Posterior vena cava (tissue), 2 donors: ENCODE results near the gene HTR2C. TPM values are rescaled to one million over a fixed set of nuclear protein-coding genes. Genes with fewer than 3 reads are reported as not detected.
"Not testable (repeated sequence)": the region's sequence is repeated elsewhere in the genome, so short reads cannot be mapped to it uniquely, and the experiment has no call there.

Source experiments
- DNase-seq: peaks from one replicate; pipeline ENCODE4 v3.0.0-alpha.2; 2020; ENCODE audit warnings: low spot score
- intact Hi-C, 2 donors: fragments of 100-400 bp; cut with DNase I; formaldehyde crosslinking; loops; one replicate each; pipeline versions ENCODE4 v1.14.1 to v1.14.2; 2022 to 2023
- long read RNA-seq, 2 donors: library from polyadenylated mRNA; unstranded; transcript quantifications; one replicate each; pipeline ENCODE4 v2.0.0, GENCODE V29; 2020 to 2021
- total RNA-seq, 2 donors: library from RNA; stranded (reverse); fragmentation: NEBNext Ultra II Directional; extraction: Animal tissue kit (Norgen Biotek cat#: 25700); gene quantifications; one replicate each; pipeline ENCODE4 v1.2.1, GENCODE V29; 2021
- donor health status: DM: yes; HTN: yes; CAD: no.
- donor health status: DM: yes; HTN: yes; CAD: no.

HTR2C gene
- not detected for total RNA-seq
- long read RNA-seq, donor 1 = 0 reads
- long read RNA-seq, donor 2 = 0 reads

DNA sequence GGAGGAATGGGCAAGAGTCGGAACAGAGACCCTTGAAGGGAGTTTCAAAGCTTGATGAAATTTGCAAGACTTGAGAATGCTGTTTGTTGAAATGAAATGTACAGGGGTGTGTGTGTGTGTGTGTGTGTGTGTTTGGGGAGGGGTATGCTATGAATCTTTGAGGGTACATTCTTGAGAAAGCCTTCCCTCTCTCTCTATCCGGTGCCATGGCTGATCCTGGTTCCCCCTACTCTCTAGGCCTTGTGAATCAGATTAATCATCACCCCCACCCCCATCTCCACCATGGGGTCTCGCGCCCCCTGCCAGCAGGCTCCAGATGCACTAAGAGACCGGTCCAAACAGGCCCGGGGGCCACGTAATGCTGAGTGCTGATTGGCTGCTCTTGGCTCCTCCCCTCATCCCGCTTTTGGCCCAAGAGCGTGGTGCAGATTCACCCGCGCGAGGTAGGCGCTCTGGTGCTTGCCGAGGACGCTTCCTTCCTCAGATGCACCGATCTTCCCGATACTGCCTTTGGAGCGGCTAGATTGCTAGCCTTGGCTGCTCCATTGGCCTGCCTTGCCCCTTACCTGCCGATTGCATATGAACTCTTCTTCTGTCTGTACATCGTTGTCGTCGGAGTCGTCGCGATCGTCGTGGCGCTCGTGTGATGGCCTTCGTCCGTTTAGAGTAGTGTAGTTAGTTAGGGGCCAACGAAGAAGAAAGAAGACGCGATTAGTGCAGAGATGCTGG is at the start of gene HTR2C:
TSS of gene HTR2C (plus strand) at position 441 of the 729 bp plus-strand sequence. CDS start 142,851 bp downstream, outside the sequence.
- no peak for DNase-seq
- intact Hi-C loops = no loop called here

DNA sequence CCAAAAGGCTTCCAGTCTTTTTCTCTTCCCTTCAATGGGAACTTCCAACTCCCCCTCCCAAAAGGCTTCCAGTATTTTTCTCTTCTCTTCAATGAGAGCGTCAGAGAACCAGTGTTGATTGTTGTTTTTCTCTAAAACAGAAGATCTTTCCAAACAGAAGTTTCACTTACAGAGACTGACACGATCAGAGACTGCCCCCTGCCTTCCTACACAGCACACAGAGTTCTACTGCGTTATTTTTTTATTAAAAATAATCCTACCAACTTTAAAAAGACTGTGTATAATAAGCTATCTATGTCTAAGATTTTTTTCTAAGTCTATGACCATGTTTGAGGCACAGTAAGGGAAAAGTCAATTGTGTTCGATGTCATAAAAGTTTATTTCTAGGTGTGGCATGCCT is 3.5 kb upstream of the HTR2C start:
- DNase-seq = no peak
- intact Hi-C loops = no loop called here

DNA sequence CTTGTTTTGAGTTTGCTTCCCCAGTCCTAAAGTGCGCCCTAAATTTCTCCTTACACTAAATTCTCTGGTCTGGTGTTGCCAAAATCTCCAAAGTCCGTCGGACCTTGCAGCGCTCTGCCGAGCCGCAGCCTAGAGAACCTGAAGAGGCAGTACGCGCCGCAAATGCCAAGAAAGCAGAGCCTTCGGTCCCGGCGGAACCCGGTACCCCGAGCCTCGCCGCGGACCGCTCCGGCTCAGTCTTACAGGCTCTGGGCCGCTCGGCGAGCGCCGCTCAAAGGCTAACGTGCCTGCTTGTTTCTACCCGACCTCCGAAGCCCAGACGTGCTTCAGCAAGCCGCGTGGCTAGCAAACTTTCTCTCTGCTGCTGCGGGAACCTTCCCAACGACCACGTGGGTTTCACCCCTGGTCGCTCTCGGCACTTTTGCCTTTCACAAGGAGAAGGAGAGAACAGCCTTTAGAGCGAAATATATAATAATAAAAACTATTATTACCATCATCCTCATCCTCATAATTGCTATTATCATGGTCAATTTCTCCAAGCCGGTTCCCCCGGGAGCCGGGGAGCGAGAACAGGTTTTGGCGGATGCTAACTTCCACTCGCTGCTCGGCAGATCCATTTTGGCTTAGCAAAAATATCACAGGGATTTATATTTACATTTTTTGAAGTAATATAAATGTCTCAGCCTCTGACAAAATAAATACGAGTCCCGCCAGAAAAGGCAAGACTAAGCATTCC is 2.2 kb upstream of the HTR2C start:
- no peak for DNase-seq

DNA sequence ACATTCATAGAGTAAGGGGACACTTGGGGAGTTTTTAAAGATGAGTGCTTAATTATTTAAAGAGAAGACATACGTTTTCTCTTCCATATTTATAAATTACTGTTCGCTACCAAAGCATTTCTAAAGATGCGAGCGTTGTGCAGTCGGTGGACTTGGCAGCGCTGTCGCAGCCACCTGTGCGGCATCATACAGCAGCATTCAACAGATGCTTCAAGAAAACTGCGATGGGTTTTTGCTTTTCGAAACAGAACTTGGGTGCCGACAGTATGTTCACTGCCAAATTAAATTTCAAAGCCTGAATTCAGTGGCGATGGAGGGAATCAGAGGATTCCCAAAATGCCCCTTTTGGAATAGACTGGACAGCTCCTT is 1.6 kb upstream of the HTR2C start:
- DNase-seq = no peak
- intact Hi-C loops = no loop called here

More for the DNA sequence above, 2.2 kb upstream of the HTR2C start:
- intact Hi-C loops = no loop called here

DNA sequence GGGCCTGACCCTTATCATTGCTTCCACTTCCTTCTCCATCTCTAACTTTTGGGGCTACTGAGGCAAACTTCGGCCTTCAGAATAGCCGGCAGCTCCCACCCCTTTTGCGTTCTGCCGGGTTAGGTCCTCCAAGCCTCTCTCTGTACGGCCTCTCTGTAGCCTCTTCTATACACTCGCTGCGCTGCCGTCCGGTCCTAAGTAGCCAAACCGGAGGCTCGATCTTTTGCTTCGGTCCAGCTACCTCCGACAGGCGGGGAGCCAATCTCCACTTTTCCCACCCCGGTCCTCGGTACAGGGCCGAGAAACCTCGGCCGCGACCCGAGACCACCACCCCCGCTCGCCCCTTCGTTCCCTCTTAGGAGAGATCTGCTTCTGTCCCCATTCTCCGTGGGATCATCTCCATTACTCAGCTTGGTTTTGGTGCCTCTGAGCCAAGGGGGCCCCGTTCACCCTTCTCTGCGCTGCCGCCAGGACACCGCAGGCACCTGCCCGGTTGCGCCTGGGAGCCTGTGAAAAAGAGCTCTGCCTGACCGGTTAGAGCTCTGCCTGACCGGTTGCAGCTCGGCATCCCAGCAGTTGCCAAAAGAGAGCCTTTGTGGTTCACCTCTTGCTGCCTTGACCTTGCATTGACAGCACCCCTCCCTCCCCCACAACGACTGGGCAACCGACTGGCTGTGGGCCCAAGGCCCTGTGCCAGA is 1.0 kb upstream of the HTR2C start:
- intact Hi-C loops = no loop called here
- DNase-seq = no peak

DNA sequence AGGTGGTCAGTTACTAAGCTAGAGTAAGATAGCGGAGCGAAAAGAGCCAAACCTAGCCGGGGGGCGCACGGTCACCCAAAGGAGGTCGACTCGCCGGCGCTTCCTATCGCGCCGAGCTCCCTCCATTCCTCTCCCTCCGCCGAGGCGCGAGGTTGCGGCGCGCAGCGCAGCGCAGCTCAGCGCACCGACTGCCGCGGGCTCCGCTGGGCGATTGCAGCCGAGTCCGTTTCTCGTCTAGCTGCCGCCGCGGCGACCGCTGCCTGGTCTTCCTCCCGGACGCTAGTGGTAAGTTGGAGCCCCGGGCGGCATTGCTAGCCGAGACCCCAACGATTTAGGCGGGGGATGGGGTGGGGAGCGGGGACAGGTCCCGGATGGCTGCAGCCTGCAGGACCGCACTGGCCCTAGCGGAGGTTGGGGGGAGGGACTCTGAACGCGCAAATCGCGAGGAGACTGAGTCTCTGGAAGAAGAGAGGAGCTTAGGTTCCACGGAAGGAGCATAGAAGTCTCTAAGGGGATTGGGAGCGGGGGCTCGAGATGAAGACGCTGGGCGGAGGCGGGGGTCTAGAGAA is 573 bp downstream of the HTR2C start:
- intact Hi-C loops = no loop called here
- no peak for DNase-seq

DNA sequence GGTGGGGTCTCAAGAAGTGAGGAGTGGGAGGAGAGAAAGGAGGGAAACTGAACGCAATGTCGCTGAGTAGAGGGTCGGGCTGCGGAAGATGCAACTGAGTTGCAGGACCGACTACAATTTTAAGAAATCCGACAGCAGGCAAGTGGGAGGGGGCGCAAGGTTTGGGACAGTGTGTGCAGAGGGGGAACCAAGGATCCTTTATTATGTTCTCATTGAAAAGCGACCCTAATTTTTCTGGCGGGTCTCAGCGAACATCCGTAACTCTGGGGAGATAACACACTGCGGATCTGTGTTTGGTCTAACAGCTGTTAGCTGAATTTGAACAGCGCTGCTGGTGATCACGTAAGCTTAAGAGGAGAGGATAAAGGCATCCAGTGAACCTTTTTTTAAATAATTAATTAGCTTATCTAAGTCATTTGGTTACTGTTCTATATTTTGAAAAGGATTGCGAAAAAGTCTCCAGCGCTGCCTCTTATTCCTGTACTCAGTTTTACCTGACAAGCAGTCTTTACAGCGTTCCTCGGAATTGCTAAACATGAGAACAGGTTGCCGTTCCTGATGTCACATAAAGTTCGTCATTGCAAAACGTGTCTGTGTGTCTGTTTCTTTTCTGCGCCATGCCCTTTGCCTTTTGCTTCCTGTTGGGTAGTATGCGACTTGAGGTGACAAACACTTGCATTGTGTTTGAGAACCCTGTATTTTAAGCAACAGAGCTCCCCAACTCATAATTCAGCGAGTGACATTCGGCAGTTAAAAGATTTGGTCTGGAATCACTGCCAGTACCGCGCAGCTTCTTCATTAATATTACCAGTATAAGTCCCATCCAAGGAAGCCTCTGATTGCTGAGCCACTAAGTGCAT is 1.3 kb downstream of the HTR2C start:
- intact Hi-C loops = no loop called here
- no peak for DNase-seq

DNA sequence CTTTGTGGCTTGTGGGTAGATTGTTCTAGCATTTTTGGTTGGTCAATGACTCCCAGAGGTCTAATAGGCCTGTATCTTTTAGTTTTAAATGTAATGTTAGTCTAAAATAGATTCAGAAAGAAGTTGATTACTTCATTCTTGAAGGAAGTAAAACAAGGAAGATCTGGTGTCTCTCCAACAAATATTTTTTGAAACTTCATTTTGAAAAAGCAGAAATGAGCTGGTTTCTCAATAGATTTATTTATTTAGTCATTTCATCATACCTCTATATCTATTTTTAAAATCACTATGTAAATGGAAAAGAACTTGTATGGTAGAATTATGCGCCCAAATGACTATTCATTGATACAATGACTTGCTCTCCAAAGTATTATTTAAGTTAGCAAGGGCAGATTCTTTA is 7.2 kb downstream of the HTR2C start:
- DNase-seq = no peak
- intact Hi-C loops = no loop called here

DNA sequence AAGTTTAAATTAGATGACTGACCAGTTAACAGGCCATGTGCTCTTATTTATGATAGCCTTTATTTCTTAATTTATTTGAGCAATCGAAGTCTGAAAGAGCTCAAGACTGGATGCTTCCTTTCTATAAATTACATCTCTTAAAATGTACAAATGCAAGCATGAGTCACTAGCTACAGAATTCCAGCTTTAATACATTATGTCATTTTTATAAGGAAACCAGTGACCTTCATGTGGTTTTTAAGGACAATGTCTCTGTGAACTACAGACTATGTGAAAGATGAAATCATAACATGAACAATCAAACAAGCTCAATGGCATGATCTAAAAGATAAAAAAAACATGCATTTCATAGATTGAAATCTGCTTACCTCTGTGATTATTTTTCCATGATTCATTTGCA is 15.4 kb downstream of the HTR2C start:
- no peak for DNase-seq
- intact Hi-C loops = no loop called here

DNA sequence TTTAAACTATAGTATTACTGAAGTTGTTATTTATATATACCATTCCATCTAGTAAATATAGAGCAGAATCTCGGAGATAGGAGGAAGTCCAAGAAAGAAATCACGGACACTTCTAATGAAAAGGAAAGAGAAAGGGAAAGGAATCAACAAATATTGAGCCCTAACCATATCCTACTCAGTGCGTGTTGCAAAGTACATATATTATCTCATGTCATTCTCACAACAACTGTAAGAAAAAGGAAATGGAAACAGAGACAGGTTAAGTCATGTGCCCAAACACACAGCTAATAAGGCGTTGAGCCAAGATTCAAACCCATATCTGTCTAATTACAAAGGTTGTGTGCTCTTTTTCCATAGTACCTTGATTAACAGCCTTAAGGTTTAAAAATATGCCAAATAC is 16.0 kb downstream of the HTR2C start:
- intact Hi-C loops = no loop called here
- no peak for DNase-seq

DNA sequence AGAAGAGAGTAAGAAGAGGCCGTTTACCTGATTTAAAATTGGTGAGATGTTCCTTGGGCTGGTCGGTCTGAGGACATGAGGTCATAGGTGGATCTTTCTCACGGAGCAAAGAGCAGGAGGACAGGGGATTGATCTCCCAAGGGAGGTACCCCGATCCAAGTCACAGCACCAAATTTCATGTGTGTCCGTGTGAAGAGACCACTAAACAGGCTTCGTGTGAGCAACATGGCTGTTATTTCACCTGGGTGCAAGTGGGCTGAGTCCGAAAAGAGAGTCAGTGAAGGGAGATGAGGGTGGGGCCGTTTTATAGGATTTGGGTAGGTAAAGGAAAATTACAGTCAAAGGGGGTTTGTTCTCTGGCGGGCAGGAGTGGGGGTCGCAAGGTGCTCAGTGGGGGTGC is 22.7 kb downstream of the HTR2C start:
- DNase-seq, intact Hi-C loops: not testable (repeated sequence)

DNA sequence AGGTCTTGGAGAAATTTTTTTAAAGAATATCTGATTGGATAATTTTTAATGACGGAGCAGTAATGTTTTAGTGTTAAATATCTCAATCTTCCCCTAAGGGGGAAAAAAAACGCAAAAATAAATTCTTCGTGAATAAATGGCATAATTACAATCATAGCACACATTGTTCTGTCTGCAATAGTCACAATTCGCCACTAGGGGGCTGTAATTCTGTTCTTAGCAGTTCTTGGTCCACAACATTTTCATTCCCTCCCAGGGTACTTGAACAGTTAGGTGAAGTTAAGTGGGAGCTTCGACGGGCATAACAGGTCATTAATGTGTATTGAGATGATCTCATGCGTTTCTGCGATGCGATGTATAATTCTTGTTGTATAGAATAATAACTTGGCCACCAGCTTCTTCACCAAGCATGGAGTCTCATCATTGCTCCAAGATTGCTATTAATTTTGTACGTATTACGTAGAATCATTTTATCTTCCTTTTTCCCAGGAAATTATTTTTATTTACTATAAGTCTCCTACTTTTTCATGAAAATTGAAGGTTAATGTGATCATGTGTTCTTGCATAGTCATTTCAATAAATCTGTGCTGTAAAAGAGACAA is 27.2 kb downstream of the HTR2C start:
- intact Hi-C loops = no loop called here
- no peak for DNase-seq

DNA sequence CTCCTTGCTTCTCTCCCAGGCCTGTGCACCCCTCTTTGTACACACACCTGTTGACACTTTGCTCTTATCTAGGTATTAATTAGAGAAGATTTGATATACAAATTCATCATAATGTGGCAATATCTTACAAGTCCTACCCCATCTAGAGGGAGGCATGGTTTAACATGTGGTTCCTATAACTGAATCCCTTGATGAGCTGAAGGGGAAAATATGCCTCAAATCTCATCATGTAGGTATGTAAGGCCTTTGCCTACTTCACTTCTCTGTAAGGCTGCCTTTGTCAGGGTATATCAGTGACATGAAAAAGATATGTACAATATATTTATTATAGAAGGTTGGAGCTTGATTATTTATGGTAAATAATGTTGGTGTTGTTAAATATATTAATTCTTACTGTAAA is 31.9 kb downstream of the HTR2C start:
- no peak for DNase-seq
- intact Hi-C loops = no loop called here

DNA sequence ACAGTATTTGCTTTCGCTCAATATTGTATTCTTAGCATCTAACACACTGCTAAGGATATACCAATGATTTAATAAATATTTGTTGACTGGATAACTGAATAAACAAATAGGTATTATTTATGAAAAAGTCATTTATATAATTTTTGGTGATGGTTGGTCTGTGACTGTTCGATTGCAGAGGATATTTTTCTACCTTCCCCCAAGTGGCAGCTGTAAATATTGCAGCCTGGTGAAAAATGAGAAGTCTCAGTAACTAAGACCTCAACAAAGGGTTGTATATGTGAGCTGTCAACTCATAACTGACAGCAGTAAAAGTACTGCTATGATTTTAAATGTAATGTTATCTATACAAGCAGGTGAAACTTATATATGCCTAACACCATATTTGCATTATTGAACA is 36.0 kb downstream of the HTR2C start:
- intact Hi-C loops = no loop called here
- DNase-seq = no peak

DNA sequence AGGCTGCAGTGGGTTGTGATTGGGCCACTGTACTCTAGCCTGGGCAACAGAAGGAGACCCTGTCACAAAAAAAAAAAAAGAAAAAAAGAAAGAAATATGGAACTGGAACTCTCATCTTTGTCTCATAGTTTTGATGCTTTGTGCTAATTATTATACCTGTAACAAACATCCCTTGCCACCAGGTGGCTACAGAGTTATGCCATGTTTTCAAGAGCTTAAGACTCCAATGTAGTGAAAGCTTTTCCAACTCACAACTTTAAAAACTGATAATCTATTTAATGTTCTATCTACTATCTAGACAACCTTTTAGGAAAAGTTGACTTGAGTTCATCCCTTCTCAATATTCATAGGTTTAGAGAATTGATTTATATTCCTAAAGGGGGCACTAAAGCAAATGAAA is 42.4 kb downstream of the HTR2C start:
- intact Hi-C loops = no loop called here

DNA sequence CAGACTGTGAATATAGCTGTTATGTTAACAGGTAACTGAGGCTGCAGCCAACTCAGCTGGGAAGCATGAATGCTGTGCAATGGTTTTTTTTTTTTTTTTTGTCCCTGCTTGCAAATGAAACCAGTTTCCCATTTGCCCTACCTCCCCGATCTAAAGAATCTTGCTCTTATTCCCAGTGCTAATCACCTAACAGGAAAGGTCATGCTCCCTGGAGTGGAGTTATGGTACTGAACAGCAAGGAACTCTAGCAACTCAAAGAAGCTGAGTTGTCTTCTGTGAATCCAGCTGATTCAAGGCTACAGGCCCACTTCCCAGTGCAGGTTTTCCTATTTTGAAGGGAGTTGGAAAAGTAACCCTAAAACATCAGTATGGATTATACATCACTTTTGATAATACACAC is 52.1 kb downstream of the HTR2C start:
- DNase-seq = no peak
- intact Hi-C loops = no loop called here

More for the DNA sequence above, 42.4 kb downstream of the HTR2C start:
- DNase-seq = no peak

DNA sequence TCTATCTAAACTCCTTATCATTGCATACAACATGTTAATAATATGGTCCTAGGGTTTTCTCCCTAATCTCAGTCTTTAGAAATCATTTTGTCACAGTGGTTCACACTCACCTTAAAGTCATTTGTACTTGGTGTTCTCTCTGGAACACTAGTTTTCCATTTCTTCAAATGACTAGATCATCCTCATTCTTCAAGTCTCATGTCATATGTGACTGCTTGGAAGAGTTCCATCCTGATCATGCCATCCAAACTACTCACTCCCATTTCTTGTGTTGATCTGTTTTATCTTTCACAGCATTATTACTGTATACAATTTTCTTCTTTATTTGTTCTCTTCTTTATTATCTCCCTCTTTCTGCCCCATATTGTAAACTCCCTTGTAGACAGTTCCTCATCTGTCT is 66.5 kb downstream of the HTR2C start:
- intact Hi-C loops = no loop called here
- no peak for DNase-seq

DNA sequence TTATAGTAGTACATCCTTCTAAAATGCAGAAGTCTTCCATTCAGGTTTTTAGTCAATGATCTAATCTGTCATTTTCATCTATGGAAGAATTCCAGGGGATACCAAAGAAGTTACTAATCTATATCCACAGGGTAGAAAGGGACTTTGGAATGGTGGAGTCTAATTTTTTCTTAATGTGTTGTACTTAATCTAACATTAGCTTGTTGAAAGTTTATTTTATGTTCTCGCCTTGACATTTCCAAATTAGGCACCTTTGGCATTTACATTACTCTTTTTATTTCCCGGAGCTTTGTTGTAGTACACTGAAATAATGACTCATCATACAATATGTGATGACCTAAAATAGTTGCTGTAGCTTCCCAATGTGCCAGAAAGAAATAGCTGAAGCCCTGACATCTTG is 91.5 kb downstream of the HTR2C start:
- DNase-seq = no peak
- intact Hi-C loops = no loop called here

DNA sequence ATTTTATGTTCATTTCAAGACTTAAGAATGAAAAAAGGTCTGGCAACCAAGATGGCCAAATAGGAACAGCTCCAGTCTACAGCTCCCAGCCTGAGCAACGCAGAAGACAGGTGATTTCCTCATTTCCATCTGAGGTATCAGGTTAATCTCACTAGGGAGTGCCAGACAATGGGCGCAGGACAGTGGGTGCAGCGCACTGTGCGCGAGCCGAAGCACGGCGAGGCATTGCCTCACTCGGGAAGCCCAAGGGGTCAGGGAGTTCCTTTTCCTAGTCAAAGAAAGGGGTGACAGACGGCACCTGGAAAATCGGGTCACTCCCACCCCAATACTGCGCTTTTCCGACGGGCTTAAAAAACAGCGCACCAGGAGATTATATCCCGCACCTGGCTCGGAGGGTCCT is 116.6 kb downstream of the HTR2C start:
- DNase-seq, intact Hi-C loops: not testable (repeated sequence)
